GM21825 (cell line): ENCODE data around the gene ME3.
"Not testable (repeated sequence)": the region's sequence is repeated elsewhere in the genome, so short reads cannot be mapped to it uniquely, and the experiment has no call there.

Source experiments
- ATAC-seq: cut with Tn5 transposase; IDR thresholded peaks from one replicate; pipeline ENCODE4 v1.9.1; 2021; ENCODE audit warnings: mild to moderate bottlenecking, moderate library complexity; ENCODE audit not compliant: unreplicated experiment

ME3 gene

DNA sequence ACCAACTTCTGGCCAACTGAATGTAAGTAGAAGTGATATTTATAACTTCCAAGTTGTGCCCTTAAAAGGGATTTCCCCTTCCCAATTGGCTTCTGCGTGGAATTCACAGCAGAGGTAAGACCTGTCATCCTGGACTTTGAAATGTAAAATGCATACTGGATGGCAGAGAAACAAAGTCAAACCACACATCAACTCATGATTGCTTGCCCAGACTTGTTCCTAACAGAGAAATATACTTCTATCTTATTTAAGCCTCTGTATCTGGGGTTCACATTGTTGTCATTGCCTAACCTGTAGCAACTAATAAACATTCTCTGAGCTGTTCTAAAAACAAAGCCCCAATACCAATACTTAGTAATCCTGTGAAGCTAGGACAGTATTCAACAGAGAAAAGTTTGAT is 6.2 kb downstream of the ME3 start:
- ATAC-seq, result no peak

DNA sequence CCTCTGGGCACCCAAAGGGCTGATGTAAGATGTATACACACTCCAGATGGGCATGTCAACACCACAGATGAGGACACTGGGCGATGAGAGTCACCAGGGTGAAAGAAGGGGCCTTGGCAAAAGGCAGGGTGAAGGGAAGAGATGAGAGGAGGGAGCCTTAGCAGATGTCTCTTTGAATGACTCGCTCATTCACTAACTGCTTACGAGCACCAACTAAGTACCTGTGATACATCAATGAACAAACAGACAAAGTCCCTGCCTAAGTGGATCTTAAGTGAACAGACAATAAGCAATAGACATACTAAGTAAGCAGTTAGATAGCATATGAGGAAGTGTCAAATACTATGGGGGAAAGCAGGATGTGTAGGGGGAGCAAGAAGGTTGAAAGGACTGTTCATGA is 7.5 kb downstream of the ME3 start:
- no peak for ATAC-seq

DNA sequence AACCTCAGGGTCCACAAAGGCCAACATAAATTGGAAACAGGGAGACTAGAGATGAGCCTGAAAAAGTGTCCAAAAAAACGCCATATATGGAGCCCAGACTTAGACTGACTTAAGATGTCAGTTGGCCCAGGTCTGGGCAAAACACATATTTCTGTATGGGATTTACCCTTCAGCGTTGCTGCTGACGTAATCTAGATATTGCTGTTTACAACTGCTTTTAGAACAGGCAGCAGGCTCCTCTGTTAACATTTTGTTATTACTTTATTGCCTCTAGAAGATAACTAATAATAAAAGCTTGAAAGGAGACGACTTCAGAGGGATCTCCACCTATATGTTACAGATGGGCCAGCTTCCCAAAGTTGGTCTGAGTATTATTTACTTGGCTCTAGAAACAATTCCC is 8.7 kb downstream of the ME3 start:
- no peak for ATAC-seq

DNA sequence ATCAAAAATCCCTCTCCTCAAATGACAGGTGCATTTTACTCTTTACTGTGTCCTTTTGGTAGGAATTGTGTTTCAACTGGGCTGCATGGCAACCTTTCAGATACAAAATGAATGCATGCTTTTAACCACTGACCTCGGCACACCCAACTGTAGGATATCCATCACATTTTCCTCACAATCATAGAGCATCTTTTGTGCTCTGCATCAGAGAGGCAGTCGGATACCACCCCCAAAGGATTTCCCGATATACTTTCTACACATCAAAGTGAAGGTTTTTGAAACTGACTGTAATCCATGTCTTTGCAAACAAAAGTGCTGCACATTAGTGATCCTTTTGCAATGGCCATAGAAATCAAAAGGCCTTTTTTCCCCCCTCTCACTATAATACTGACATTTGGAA is 9.1 kb downstream of the ME3 start:
- no peak for ATAC-seq

DNA sequence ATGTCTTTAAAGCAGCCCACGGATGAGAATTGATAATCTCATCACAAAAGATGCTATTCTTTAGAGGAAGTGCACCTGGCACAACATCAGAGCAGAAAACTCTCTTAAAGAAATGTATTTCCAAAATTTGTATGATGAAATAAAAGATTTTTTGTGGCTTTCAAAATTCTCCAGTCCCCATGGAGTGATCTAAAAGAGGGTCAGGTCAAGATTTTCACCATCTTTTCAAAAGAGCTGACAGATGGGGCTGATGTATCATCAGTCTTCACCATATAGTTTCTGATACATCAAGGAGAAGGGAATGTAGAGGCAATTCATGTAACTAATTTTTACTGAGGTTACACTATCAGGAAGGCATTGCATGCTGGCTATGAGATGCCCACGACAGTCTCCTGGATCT is 11.7 kb downstream of the ME3 start:
- no peak for ATAC-seq

DNA sequence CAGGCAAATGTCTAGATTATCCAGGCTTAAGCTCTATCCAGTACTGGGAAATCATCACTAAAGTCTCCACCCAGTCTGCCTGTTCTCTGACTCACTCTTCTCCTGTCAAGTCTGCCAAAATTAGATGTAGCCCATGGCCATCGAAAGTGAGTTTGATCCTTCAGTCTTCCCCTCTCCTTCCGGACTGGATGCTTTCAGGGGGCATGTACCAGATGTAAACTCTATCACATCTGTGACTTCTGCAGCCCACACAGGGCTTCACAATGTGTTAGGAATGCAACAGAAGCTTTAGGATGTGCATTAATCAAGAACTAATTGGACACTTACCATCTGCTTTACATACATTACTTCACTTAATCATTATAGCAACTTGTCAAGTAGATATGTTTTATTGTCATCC is 12.3 kb downstream of the ME3 start:
- ATAC-seq, result no peak

DNA sequence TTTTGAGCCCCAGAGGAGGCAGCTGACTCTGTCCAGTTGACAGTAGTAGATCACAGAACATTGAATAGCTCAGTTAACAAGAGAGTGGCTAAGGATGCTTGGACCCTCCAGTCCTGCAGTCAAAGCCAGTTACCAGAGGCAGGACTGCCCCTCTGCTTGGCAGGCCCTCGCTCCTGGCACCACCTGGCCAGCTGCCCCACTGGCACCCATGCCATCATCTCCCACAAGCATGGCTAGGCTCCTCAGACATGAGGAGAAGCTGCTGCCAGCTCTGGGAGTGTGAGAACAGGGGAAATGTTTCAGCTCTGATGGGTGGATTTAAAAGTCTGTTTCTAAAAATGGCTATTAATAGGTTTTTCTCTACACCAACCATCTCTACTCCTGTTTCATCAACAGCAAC is 13.9 kb downstream of the ME3 start:
- no peak for ATAC-seq

DNA sequence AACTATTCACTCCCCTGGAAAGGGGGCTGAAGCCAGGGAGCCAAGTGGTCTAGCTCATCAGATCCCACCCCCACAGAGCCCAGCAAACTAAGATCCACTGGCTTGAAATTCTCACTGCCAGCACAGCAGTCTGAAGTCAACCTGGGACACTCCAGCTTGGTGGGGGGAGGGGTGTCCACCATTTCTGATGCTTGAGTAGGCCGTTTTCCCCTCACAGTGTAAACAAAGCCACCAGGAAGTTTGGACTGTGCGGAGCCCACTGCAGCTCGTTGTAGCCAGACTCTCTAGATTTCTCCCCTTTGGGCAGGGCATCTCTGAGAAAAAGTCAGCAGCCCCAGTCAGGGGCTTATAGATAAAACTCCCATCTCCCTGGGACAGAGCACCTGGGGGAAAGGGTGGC is 27.2 kb downstream of the ME3 start:
- ATAC-seq, result not testable (repeated sequence)

DNA sequence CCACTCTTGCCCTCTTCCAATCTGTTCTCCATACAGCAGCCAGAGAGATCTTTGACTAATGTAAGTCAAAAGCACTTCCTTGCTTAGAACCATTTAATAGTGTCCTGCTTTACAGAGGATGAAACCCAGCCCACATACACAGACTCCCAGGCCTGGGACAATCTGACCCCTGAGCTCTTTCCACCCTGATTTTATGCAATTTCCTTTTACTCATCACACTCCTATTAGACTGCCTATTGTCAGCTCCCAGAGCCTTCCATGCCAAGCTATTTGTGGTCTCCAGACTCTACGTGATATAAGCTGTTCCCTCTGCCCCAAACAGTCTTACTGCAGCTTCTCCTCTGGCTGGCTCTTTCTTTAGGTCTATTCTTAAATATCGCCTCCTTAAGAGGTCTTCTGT is 28.1 kb downstream of the ME3 start:
- no peak for ATAC-seq

DNA sequence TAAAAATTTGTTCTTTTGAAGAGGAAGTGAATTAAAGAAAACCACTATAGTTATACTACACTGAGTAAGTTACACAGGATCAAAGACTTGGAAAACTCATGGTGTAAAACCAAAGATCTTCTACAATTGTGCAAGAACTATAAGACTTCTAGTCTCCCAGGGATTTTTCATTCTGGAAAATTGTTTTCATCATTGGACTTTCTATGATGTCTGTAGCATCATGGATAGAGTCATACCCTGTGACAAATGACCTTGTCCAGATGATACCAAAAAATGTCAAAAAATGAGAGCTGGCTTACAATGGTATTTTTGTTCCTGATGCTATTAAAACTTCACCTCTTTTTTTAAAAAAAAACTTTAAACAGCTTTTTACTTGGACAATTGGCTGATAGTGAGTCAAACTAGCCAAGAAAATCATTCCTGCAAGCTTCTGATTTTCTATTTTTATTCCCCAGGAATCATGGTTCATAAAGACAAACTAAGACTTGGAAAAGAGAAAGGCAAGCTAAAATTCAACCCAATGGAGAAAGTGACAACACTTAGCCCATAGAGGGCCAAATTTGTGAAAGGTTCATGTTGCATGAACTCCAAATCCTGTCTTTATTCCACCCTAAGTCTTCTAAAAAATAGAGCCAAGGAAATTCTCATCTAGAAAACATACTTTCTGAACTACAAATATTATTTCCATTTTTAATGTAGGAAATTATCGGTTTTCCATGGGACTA is 30.7 kb downstream of the ME3 start:
- no peak for ATAC-seq

DNA sequence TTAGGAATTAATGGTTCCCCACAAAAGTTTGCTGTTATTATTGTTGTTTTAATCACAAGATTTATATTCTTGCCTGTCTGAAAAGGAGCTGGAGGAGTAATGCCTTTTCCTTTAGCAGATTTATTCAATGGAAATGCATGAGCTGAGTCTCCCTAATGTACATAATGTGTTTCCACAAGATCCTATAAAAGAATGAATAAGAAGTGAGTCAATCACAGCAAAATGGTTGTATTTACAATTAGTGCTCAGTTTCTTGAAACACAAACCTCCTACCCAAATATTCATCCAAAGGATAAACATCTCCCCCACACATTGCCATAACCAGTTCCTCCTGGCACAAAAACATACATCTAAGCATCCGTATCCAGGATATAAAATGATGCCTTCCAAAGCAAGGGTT is 33.3 kb downstream of the ME3 start:
- no peak for ATAC-seq

DNA sequence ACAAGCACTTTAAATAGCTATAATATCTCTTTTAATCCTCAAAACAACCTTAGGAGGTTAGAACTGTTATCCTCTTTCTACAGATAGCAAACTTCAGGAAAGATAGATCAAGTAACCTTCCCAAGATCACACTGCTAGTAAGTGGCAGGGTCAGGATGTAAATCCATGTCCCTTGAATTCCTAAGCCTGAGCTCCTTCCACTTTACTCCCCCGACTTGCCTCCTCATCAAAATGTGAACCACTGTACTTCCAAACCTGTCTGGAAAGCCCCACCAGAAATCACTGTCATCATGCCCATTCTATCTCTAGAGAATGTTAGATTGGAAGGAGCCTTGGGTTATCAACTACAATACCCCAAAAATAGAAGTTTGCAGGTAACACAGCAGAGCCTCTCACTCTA is 33.7 kb downstream of the ME3 start:
- ATAC-seq, result no peak

DNA sequence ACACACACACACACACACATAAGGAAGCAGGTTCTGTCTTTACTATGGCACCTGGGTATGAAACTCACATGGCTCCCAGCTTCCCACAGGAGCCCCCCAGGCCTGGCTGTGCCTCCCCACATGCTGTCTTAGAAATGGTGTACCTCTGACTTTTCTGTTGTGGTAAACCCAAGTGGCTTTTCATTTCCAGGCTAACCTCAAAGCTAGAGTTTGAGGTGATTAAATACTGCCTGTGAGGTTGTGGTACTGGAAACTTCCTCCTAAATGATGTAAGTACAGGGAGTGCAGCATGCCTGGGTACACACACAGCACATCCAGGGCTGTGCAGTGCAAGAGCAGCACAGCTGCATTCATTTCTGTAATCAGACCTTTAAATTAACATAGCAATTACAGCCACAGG is 34.4 kb downstream of the ME3 start:
- no peak for ATAC-seq

DNA sequence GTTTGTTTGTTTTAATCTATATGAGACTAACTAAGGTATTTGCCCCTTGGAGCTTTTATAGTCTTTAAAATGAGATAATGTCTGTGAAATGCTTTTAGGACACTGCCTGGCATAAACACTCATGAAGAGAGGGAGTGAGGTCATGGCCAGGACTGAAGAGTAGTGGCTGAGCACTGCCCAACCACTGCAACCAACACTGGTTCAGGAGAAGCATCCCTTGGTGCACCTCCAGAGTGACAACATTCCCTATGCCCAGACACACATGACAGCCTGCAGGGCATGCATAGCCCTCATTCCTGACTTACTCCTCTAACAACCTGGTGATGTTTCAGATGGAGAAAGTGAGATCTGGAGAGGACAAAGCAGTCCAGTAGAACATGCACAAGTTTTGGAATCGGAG is 36.1 kb downstream of the ME3 start:
- no peak for ATAC-seq

DNA sequence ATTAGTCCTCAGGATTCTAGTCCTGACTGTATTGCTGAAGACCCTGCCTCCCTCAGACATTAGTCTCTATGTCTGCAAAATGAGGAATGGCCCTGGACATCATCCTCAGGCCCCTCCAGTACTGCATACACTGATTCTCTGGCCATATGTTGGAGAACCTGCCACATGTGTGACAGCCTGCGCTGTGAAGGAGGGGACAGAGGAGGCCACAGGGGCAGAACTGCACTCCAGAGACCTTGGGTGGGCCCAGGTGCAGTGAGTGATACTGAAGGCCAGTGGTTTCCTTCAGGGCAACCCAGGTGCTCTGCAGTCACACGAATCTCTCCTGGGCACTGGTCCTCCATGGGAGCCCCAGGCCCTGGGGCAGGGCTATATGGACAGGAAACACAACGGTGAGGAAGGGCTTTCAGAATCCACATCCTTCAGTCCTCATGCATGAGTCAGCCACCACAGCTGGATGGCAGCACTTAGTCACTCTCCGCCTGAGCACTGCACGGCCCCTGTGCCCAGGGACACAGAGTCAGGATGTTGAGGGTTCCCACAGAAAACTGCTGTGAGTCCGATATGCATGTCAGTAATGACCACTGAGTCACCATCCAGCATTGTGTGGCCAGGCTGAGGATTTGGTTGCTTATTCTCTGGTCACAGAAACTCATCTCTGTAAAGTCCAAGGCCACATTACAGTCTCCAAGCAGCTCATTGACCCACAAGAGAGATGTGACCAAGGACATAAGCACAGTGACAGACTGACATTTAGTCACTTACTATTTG is 39.7 kb downstream of the ME3 start:
- ATAC-seq, result peak; percentile 65

DNA sequence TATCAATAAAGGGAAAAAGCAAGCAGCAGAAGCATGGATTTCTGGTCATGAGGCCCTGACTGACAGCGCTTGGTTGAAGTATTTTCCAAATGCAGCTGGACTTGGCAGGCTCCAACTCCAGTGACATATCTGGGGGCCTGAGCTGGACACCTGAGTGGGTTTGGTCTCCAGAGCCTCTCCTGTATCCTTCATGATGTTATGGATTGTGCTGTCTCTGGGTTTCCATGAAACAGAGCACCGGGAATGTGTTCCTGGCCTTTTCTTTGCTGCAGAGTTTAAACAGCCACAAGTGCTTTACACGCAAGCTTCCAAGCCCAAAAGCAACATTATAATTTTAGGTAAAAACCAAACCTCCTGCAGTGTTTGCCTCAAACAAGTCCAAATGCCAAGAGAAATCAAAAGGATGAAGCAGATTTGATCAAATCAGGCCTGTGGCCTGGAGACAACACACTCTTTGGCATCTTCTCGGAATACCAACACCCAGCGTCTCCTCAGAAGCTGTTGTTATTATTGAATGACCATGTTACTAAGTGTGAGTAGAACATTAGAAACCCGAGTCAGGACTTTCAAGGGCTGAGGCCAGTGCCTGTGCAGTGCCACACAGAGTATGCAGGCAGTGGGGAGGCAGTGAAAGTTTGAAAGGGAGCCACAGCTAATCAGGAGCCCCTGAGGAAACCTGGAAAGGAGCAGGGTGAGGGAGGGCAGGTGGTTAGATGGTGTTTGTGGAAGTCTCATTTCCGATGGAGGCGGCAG is 42.0 kb downstream of the ME3 start:
- ATAC-seq, result no peak

DNA sequence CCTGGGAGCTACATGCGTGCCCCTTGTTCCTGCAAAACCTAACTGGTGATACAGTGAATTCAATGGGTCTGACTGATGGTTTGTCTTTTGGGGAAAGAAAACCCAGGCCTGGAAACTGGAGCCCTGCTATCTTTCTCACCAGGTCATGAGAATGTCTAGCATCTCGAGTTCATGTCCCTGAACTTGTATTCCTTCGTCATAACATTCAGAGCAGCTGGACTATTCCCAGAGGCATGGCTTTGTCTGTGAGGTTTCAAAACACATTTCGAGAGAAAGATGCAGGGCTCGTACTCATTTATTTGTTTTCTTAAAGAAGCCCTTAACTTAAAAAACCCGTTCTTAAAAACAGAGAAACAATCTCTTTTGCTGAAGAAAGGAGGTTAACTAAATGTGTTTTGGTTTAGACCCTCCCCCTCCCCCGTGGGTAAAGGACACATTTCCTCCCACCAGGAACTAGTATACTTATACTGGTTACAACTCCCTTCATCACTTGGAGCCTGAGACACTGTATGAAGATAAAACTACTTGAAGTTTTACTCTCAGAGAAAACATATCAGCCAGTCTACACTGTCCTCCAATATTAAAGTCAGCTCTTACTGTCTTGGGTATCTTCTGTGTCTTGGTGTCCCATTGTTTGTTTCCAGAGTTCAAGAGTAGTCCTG is 43.2 kb downstream of the ME3 start:
- no peak for ATAC-seq

DNA sequence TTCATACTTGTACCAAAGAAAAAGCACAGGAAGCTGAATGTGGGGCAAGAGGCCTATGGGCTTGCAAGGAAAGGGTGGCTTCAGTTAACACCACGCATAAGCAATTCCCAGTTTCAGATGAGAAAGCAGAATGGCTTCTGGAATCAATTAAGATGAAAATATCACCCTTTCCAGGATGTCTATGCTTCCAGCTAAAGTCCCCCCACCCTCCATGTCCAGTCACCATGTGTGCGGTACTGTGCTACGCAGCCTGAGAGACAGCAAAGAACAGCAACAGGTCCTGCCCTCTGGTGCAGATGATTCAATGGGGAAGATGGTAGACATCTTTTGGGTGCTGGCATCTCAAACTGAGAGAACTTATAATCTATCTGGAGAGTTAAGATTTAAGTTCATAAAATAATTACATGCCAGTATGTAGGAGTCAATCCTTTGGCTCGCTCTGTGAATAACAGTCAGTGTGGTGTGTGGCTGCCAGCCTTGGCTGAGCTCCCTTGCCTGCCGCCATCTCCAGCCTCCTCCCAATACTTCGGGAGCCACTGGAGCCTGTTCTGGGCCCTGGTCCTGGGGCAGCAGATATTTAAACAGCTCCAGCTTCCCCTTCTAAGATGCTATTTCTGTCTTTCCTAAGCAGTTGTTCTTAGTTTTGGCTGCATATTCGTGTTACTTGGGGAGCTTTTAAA is 44.5 kb downstream of the ME3 start:
- ATAC-seq, result no peak

DNA sequence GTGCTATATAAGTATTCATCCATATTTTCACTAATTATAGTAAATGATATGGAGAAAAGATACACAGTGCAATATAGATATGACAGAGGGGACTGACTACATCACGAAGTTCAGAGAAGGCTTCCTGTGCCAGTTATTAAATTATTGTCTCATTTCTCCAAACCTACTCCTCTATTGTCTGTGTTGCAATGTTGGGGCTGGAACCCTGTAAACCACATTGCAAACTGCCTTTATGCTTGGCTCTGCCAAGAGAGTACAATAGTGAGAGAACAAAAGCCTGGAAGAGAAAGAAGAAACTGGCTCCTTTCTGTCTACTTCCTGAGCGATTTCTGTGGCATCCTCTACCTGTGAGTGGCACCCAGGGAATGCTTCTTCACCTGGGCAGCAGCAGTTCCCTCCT is 46.4 kb downstream of the ME3 start:
- ATAC-seq, result no peak

DNA sequence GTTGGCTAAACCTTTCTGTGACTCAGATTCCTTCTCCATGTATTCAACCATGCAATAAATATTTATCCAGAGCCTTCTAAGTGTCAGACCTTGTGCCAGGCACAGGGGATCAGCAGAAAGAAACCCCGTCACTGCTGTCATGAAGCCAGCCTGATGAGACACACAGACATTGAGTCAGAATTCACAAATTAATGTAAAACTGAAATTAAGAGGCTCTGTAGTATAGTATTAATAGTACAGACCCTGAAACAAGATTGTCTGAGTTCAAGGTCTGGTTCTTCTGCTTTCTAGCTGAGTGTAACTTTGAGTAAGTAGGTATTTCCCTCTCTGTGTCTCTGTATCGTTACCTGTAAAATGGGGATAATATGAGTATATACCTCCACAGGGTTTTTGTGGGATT is 46.9 kb downstream of the ME3 start:
- ATAC-seq, result no peak

DNA sequence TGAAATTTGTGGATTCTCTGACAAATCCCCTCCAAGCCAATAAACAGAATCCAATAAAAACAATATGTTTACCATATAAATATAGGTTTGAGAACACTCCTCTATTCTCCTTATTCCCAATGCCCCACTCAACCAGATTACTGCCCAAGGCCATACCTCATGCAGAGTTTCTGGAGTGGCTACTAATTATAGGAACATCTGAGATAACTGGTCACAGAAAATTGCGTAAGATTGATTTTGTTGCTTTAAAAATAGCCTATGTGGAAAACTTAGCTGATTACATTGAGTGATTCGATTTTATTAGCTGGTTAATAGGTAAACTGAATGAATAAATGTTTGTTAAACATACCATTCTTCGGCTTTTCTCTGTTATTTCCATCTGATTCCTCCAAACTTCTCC is 48.0 kb downstream of the ME3 start:
- no peak for ATAC-seq
